Neuronal stem cell (in vitro differentiated cells): ENCODE measurements around the gene SPCS2.

ENCODE experiments used
- DNase-seq: peaks from one replicate; pipeline ENCODE4 v3.0.0-alpha.2; 2013; ENCODE audit warnings: low spot score
- H2AFZ ChIP-seq: one replicate; pipeline ENCODE4 v1.6.1; 2013; ENCODE audit warnings: mild to moderate bottlenecking, low read length, inconsistent platforms
- H2AK5ac ChIP-seq: 2 replicates; pipeline ENCODE4 v1.6.1; 2013; ENCODE audit warnings: low read depth, mild to moderate bottlenecking, inconsistent platforms, low read length, moderate library complexity, mixed read lengths
- H2BK120ac ChIP-seq: 2 replicates; pipeline ENCODE4 v1.6.1; 2013; ENCODE audit warnings: low read depth, mild to moderate bottlenecking, inconsistent platforms, low read length, moderate library complexity, mixed read lengths
- H2BK12ac ChIP-seq: one replicate; pipeline ENCODE4 v1.6.1; 2013; ENCODE audit warnings: low read length, inconsistent platforms
- H2BK15ac ChIP-seq: 2 replicates; pipeline ENCODE4 v1.6.1; 2013; ENCODE audit warnings: mild to moderate bottlenecking, low read length, inconsistent platforms, mixed read lengths
- H2BK5ac ChIP-seq: one replicate; pipeline ENCODE4 v1.6.1; 2013; ENCODE audit warnings: inconsistent platforms, mild to moderate bottlenecking, low read length, moderate library complexity
- H3K14ac ChIP-seq: one replicate; pipeline ENCODE4 v1.6.1; 2013; ENCODE audit warnings: low read length, inconsistent platforms
- H3K18ac ChIP-seq: 2 replicates; pipeline ENCODE4 v1.6.1; 2013; ENCODE audit warnings: low read length, inconsistent platforms
- H3K23ac ChIP-seq: 2 replicates; pipeline ENCODE4 v1.6.1; 2013; ENCODE audit warnings: low read depth, mild to moderate bottlenecking, mixed read lengths, low read length, inconsistent platforms; ENCODE audit not compliant: poor library complexity
- H3K27ac ChIP-seq: replicated peaks from 3 replicates; pipeline ENCODE4 v1.5.1; 2013; ENCODE audit warnings: low read length, inconsistent platforms
- H3K27me3 ChIP-seq, 3 experiments: 2 replicates each; pipeline ENCODE4 v1.6.1; 2013; ENCODE audit warnings: low read length in 3 of 3, mild to moderate bottlenecking in 2 of 3, inconsistent platforms in 1 of 3, low read depth in 1 of 3, mixed read lengths in 1 of 3, moderate library complexity in 1 of 3; ENCODE audit not compliant: control insufficient read depth in 3 of 3, insufficient read depth in 3 of 3
- H3K36me3 ChIP-seq, 2 donors: replicated peaks in 1 of 2; 2 replicates each; pipeline ENCODE4 v1.6.1; 2013; ENCODE audit warnings: low read length in 2 of 2; ENCODE audit not compliant: control insufficient read depth in 2 of 2, insufficient read depth in 2 of 2
- H3K4ac ChIP-seq: 2 replicates; pipeline ENCODE4 v1.6.1; 2013; ENCODE audit warnings: inconsistent platforms, mild to moderate bottlenecking, low read length, moderate library complexity
- H3K4me1 ChIP-seq, 2 donors: 1 replicate in 1 of 2; 2 replicates in 1 of 2; pipeline ENCODE4 v1.6.1; 2013; ENCODE audit warnings: low read length in 2 of 2, low read depth in 1 of 2; ENCODE audit not compliant: control insufficient read depth in 2 of 2, insufficient read depth in 1 of 2
- H3K4me2 ChIP-seq: one replicate; pipeline ENCODE4 v1.6.1; 2013; ENCODE audit warnings: mild to moderate bottlenecking, low read length, inconsistent platforms; ENCODE audit not compliant: insufficient read depth, poor library complexity, severe bottlenecking
- H3K4me3 ChIP-seq, 2 donors: 2 replicates each; pipeline ENCODE4 v1.5.1; 2013; ENCODE audit warnings: low read length in 2 of 2, mild to moderate bottlenecking in 2 of 2, inconsistent platforms in 1 of 2, moderate library complexity in 1 of 2
- H3K79me1 ChIP-seq: one replicate; pipeline ENCODE4 v1.6.1; 2013; ENCODE audit warnings: low read depth, mild to moderate bottlenecking, inconsistent platforms, low read length, moderate library complexity
- H3K9ac ChIP-seq: one replicate; pipeline ENCODE4 v1.6.1; 2013; ENCODE audit warnings: mild to moderate bottlenecking, low read depth, low read length, inconsistent platforms; ENCODE audit not compliant: poor library complexity
- H3K9me3 ChIP-seq, 2 donors: replicated peaks in 1 of 2; 2 replicates each; pipeline versions ENCODE3 to v1.6.1; 2013; ENCODE audit warnings: low read length in 2 of 2, mild to moderate bottlenecking in 2 of 2, inconsistent platforms in 1 of 2, low read depth in 1 of 2, mixed read lengths in 1 of 2, moderate library complexity in 1 of 2; ENCODE audit not compliant: control insufficient read depth in 2 of 2, insufficient read depth in 1 of 2
- H4K8ac ChIP-seq: one replicate; pipeline ENCODE4 v1.6.1; 2013; ENCODE audit warnings: low read depth, mild to moderate bottlenecking, inconsistent platforms, low read length, moderate library complexity
- H4K91ac ChIP-seq: one replicate; pipeline ENCODE4 v1.6.1; 2013; ENCODE audit warnings: low read length, low read depth, mild to moderate bottlenecking, inconsistent platforms; ENCODE audit not compliant: poor library complexity
- whole genome bisulfite sequencing, 2 donors: extraction: QIAGEN DNeasy Blood & Tissue Kit; methylation state at CpG; one replicate each; pipeline ENCODE4 v1.1.7; 2013; ENCODE audit warnings: missing lambda C conversion rate in 2 of 2, mixed read lengths in 1 of 2; ENCODE audit not compliant: insufficient read length in 2 of 2, insufficient replicate concordance in 1 of 2; ENCODE audit errors: extremely low coverage in 2 of 2; 5-methylcytosine and 5-hydroxymethylcytosine counted together

SPCS2 gene

DNA sequence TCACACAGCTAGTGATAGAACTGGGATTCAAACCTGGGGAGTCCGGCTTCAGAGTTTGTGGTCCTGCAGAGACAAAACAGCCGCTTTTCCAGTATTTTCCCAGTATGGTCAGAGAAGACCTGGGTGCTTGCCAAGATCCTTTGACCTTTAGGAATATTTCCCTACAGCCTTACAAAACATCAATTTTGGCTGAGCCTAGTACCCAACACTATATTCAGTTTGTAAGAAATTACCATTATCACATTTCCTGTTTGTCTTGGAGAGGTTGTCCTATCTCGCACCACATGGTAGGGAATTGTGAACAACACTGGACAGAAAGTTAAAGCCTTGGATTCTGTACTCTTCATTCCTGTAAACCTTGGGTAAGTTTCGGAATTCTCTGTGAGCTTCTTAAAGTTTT is 29.0 kb downstream of the SPCS2 start:
- Histone ChIP-seq H2AK5ac (no peak overlapping the region), H3K23ac (no peak overlapping the region), H3K27me3 (no peaks in the 10 kb centered on the region), H3K36me3 (peaks cover 10 to 75% of the 10 kb centered on the region in 2 donors), H2BK15ac (no peak overlapping the region), H3K9ac (no peak overlapping the region), H3K14ac (no peak overlapping the region), H3K79me1 (no peaks in the 10 kb centered on the region), H4K91ac (no peak overlapping the region), H3K4me1 (no peaks in the 10 kb centered on the region), H3K4ac (no peak overlapping the region), H2BK5ac (no peak overlapping the region), H3K27ac (no peak overlapping the region), H3K4me3 (no peak overlapping the region), H4K8ac (no peak overlapping the region), H2BK12ac (no peak overlapping the region), H3K18ac (no peak overlapping the region), H2AFZ (no peak overlapping the region), H2BK120ac (no peak overlapping the region), H3K4me2 (no peak overlapping the region), H3K9me3 (no peaks in the 10 kb centered on the region)
- WGBS, 2 donors, result no CpG with 5 or more reads among the region's 4 CpGs
- no peak for DNase-seq

DNA sequence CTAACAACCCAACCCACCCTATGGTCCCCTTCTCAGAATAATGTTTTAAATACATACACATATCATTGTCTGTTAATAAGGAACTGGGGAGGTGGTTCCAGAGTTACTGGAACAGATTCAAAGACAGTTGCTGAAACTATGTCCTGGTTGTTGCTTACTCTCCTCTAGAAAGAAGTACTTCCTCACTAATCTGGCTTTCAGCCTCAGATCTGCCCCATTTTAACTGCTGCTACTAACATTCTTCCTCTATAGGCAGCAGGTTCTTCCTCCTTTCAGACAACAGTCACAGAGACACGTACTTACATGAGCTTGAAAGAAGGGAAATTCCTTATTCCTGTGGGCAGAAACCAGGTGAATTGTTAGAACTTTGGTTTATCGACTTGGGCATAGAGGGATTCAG is 31.6 kb downstream of the SPCS2 start:
- Histone ChIP-seq H2BK120ac (no peak overlapping the region), H3K27ac (no peak overlapping the region), H4K91ac (no peak overlapping the region), H4K8ac (no peak overlapping the region), H3K4me1 (no peaks in the 10 kb centered on the region), H2AFZ (no peak overlapping the region), H3K4me3 (no peak overlapping the region), H3K4me2 (no peak overlapping the region), H3K9ac (no peak overlapping the region), H3K79me1 (no peaks in the 10 kb centered on the region), H3K27me3 (no peaks in the 10 kb centered on the region), H3K4ac (no peak overlapping the region), H2BK12ac (no peak overlapping the region), H2BK5ac (no peak overlapping the region), H2BK15ac (no peak overlapping the region), H3K14ac (no peak overlapping the region), H3K36me3 (peaks cover 8 to 50% of the 10 kb centered on the region in 2 donors), H3K18ac (no peak overlapping the region), H3K23ac (no peak overlapping the region), H2AK5ac (no peak overlapping the region), H3K9me3 (no peaks in the 10 kb centered on the region)
- DNase-seq, result no peak
- WGBS, 2 donors, result no CpG with 5 or more reads among the region's 2 CpGs

DNA sequence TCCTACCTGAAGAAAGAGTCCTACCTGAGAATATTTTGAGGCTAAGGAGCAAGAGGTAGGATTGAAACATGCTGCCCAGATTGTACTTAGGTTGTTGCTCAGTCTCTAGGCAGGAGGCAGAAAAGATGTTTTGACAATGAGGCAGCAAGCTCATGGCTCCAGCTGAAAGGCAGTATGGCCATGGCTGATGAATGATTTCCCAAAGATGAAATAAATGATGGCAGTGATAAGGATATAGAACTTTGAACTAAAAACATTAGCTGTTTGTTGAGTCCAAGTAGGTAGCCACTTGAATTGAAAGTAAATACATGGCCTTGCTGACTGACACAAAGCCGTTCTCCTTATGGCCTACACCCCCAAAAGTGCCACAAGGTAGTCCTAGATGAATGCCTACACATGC is 32.8 kb downstream of the SPCS2 start:
- H3K79me1 ChIP-seq, result no peaks in the 10 kb centered on the region
- H3K4me1 ChIP-seq, result no peaks in the 10 kb centered on the region
- WGBS, 2 donors, result no CpG with 5 or more reads among the region's 1 CpG
- no peak overlapping the region for H2AFZ ChIP-seq
- no peak overlapping the region for H3K4me2 ChIP-seq
- no peak overlapping the region for H2BK15ac ChIP-seq
- H3K27me3 ChIP-seq, result no peaks in the 10 kb centered on the region
- no peak overlapping the region for H3K14ac ChIP-seq
- H3K9me3 ChIP-seq, result no peaks in the 10 kb centered on the region
- H3K4ac ChIP-seq, result no peak overlapping the region
- no peak overlapping the region for H3K27ac ChIP-seq
- H3K23ac ChIP-seq, result no peak overlapping the region
- H3K9ac ChIP-seq, result no peak overlapping the region
- no peak overlapping the region for H4K91ac ChIP-seq
- no peak overlapping the region for H3K18ac ChIP-seq
- H3K4me3 ChIP-seq, result no peak overlapping the region
- H2BK120ac ChIP-seq, result no peak overlapping the region
- H4K8ac ChIP-seq, result no peak overlapping the region
- H2BK5ac ChIP-seq, result no peak overlapping the region
- H2BK12ac ChIP-seq, result no peak overlapping the region
- no peak overlapping the region for H2AK5ac ChIP-seq
- H3K36me3 ChIP-seq, result peaks cover 6 to 39% of the 10 kb centered on the region in 2 donors
- no peak for DNase-seq

DNA sequence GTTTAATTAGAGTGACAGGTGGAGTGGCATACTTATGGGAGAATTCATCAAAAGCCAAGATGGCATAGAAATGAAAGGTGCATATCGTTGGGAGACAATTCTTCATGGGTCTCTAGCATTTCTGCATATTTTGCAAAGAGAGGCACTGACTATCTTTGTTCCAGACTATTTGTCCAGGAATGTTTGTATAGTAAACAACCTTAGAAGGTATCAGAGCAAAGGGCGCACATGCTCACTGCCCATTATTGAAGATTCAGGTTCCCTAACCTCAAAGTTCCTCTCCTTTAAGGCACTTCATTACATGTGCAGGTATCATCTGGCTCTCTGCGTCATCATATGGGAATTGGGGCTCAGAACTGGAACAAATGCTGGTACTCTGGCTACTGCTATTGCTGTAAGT is 35.0 kb downstream of the SPCS2 start:
- H3K4me3 ChIP-seq, result no peak overlapping the region
- WGBS, 2 donors, result no CpG with 5 or more reads among the region's 3 CpGs
- no peak overlapping the region for H2BK120ac ChIP-seq
- no peak overlapping the region for H3K27ac ChIP-seq
- H2BK5ac ChIP-seq, result no peak overlapping the region
- no peak overlapping the region for H3K23ac ChIP-seq
- no peaks in the 10 kb centered on the region for H3K79me1 ChIP-seq
- no peak for DNase-seq
- no peaks in the 10 kb centered on the region for H3K27me3 ChIP-seq
- no peak overlapping the region for H3K4ac ChIP-seq
- H4K91ac ChIP-seq, result no peak overlapping the region
- H3K18ac ChIP-seq, result no peak overlapping the region
- H3K4me2 ChIP-seq, result no peak overlapping the region
- H2BK15ac ChIP-seq, result no peak overlapping the region
- no peaks in the 10 kb centered on the region for H3K9me3 ChIP-seq
- peaks cover 2 to 23% of the 10 kb centered on the region in 2 donors for H3K36me3 ChIP-seq
- H3K4me1 ChIP-seq, result peaks cover 0 to 2% of the 10 kb centered on the region in 2 donors
- no peak overlapping the region for H2BK12ac ChIP-seq
- no peak overlapping the region for H4K8ac ChIP-seq
- H3K9ac ChIP-seq, result no peak overlapping the region
- H2AK5ac ChIP-seq, result no peak overlapping the region
- no peak overlapping the region for H2AFZ ChIP-seq
- no peak overlapping the region for H3K14ac ChIP-seq
